IMR-90 (cell line): ENCODE results near the gene ADGRG4. TPM values are rescaled to one million over a fixed set of nuclear protein-coding genes. Genes with fewer than 3 reads are reported as not detected.

Experiments
- ATAC-seq: fragments of 200-7000 bp; cut with Tn5 transposase; 2 replicates; pipeline ENCODE4 v1.9.1; 2020; ENCODE audit warnings: low read depth, mild to moderate bottlenecking, moderate library complexity
- BruUV-seq: library from RNA; stranded (reverse); fragments of 400-500 nt; replicated peaks from 2 replicates; lab custom pipeline; 2021; lab: Mats Ljungman, UMichigan
- CTCF ChIA-PET: fragments of 300-600 bp; formaldehyde crosslinking; extraction: SDS; loops from one replicate; lab custom pipeline; 2021; ENCODE audit warnings: antibody characterized with exemption; lab: Yijun Ruan, JAX
- POLR2A ChIA-PET: fragments of 300-600 bp; sonication (Branson Sonifier 250); formaldehyde crosslinking; loops from one replicate; lab custom pipeline; 2022; ENCODE audit warnings: antibody characterized with exemption; ENCODE audit not compliant: unreplicated experiment; lab: Charles Lee
- DNase-seq: peaks from one replicate; pipeline ENCODE4 v3.0.0; 2013
- H2AFZ ChIP-seq: replicated peaks from 2 replicates; pipeline ENCODE3; 2013; ENCODE audit warnings: low read length, mild to moderate bottlenecking; ENCODE audit not compliant: poor library complexity
- H2AK5ac ChIP-seq: 2 replicates; pipeline ENCODE4 v1.6.1; 2013; ENCODE audit warnings: low read depth, low read length, inconsistent platforms
- H2AK9ac ChIP-seq: replicated peaks from 2 replicates; pipeline ENCODE3; 2013; ENCODE audit warnings: mild to moderate bottlenecking, low read depth, low read length, moderate library complexity; ENCODE audit not compliant: poor library complexity
- H2BK120ac ChIP-seq: 2 replicates; pipeline ENCODE4 v1.6.1; 2013; ENCODE audit warnings: low read depth, low read length, inconsistent platforms
- H2BK15ac ChIP-seq: 3 replicates; pipeline ENCODE4 v1.6.1; 2013; ENCODE audit warnings: low read depth, low read length, inconsistent platforms
- H2BK20ac ChIP-seq: 2 replicates; pipeline ENCODE4 v1.6.1; 2013; ENCODE audit warnings: low read depth, mild to moderate bottlenecking, inconsistent platforms, low read length, moderate library complexity
- H2BK5ac ChIP-seq: 2 replicates; pipeline ENCODE4 v1.6.1; 2013; ENCODE audit warnings: mild to moderate bottlenecking, low read depth, low read length, inconsistent platforms; ENCODE audit not compliant: poor library complexity, severe bottlenecking
- H3K14ac ChIP-seq: replicated peaks from 2 replicates; pipeline ENCODE4 v1.6.1; 2013; ENCODE audit warnings: low read depth, low read length, inconsistent platforms
- H3K18ac ChIP-seq: 2 replicates; pipeline ENCODE4 v1.6.1; 2013; ENCODE audit warnings: low read depth, low read length, control low read depth
- H3K23ac ChIP-seq: 2 replicates; pipeline ENCODE4 v1.6.1; 2013; ENCODE audit warnings: low read depth, low read length, inconsistent platforms
- H3K27ac ChIP-seq: 2 replicates; pipeline ENCODE4 v1.5.1; 2013; ENCODE audit warnings: mild to moderate bottlenecking, control low read depth, low read length; ENCODE audit not compliant: insufficient read depth
- H3K27me3 ChIP-seq: 2 replicates; pipeline ENCODE4 v1.6.1; 2013; ENCODE audit warnings: low read length; ENCODE audit not compliant: control insufficient read depth, insufficient read depth
- H3K36me3 ChIP-seq: 2 replicates; pipeline ENCODE4 v1.6.1; 2013; ENCODE audit warnings: low read length, mixed read lengths; ENCODE audit not compliant: control insufficient read depth, insufficient read depth
- H3K4ac ChIP-seq: 2 replicates; pipeline ENCODE4 v1.6.1; 2013; ENCODE audit warnings: low read depth, low read length, inconsistent platforms
- H3K4me1 ChIP-seq: 2 replicates; pipeline ENCODE4 v1.6.1; 2013; ENCODE audit warnings: low read length, mixed read lengths; ENCODE audit not compliant: control insufficient read depth, insufficient read depth
- H3K4me2 ChIP-seq: 2 replicates; pipeline ENCODE4 v1.6.1; 2013; ENCODE audit warnings: low read depth, mild to moderate bottlenecking, control low read depth, low read length, moderate library complexity
- H3K4me3 ChIP-seq: 2 replicates; pipeline ENCODE4 v1.5.1; 2013; ENCODE audit warnings: low read depth, mild to moderate bottlenecking, control low read depth, low read length, moderate library complexity; ENCODE audit not compliant: insufficient read depth
- H3K56ac ChIP-seq: 2 replicates; pipeline ENCODE4 v1.6.1; 2013; ENCODE audit warnings: low read length, inconsistent platforms; ENCODE audit not compliant: insufficient read depth; ENCODE audit errors: extremely low read depth
- H3K79me1 ChIP-seq, 2 experiments: 2 replicates each; pipeline ENCODE4 v1.6.1; 2013; ENCODE audit warnings: low read length in 2 of 2, inconsistent platforms in 1 of 2, low read depth in 1 of 2
- H3K9ac ChIP-seq: 2 replicates; pipeline ENCODE4 v1.6.1; 2013; ENCODE audit warnings: low read depth, low read length, control low read depth
- H3K9me1 ChIP-seq: 2 replicates; pipeline ENCODE4 v1.6.1; 2013; ENCODE audit warnings: low read length, inconsistent platforms; ENCODE audit not compliant: insufficient read depth
- H3K9me3 ChIP-seq: 2 replicates; pipeline ENCODE4 v1.6.1; 2013; ENCODE audit warnings: low read length; ENCODE audit not compliant: control insufficient read depth, insufficient read depth
- H4K20me1 ChIP-seq: 2 replicates; pipeline ENCODE4 v1.6.1; 2013; ENCODE audit warnings: low read length, inconsistent platforms; ENCODE audit not compliant: insufficient read depth
- H4K5ac ChIP-seq: 2 replicates; pipeline ENCODE4 v1.6.1; 2013; ENCODE audit warnings: mild to moderate bottlenecking, low read depth, low read length, control low read depth
- H4K8ac ChIP-seq, 2 experiments: 2 replicates each; pipeline ENCODE4 v1.6.1; 2013; ENCODE audit warnings: low read depth in 2 of 2, low read length in 2 of 2, control low read depth in 1 of 2, inconsistent platforms in 1 of 2
- H4K91ac ChIP-seq: 2 replicates; pipeline ENCODE4 v1.6.1; 2013; ENCODE audit warnings: low read depth, low read length, inconsistent platforms; ENCODE audit not compliant: insufficient read depth
- MAZ ChIP-seq: IDR thresholded peaks from 2 replicates; pipeline ENCODE4 v1.6.1; 2012; ENCODE audit warnings: low read depth, mild to moderate bottlenecking, low read length, improper control_type of control experiment, moderate library complexity, borderline replicate concordance
- MXI1 ChIP-seq: IDR thresholded peaks from 2 replicates; pipeline ENCODE4 v1.6.1; 2012; ENCODE audit warnings: low read depth, mild to moderate bottlenecking, low read length, moderate library complexity, borderline replicate concordance
- POLR2A ChIP-seq: IDR thresholded peaks from 2 replicates; pipeline ENCODE4 v1.6.1; 2012; ENCODE audit warnings: mild to moderate bottlenecking, low read depth, low read length
- SMC3 ChIP-seq: fragments of 150-350 bp; IDR thresholded peaks from 2 replicates; pipeline ENCODE4 v1.6.1; 2016; ENCODE audit warnings: low read depth, mild to moderate bottlenecking, antibody characterized with exemption, low read length, moderate library complexity
- WGBS, 2 experiments: methylation state at CpG; one replicate each; pipeline versions ENCODE4 v1.1.5 to v1.1.7; 2013; ENCODE audit warnings: missing lambda C conversion rate in 2 of 2; ENCODE audit not compliant: insufficient read length in 1 of 2; ENCODE audit errors: extremely low coverage in 2 of 2; 5-methylcytosine and 5-hydroxymethylcytosine counted together
- dilution Hi-C: fragments of 300-500 bp; cut with HindIII; formaldehyde crosslinking; loops from one replicate; pipeline ENCODE4 v1.14.3; 2018; ENCODE audit warnings: low sequenced_read_pairs; ENCODE audit not compliant: unreplicated experiment
- in situ Hi-C: fragments of 300-500 bp; cut with MboI; formaldehyde crosslinking; loops from 3 replicates; pipeline ENCODE4 v1.14.3; 2019; ENCODE audit warnings: low sequenced_read_pairs, inconsistent platforms, mixed read lengths
- intact Hi-C: fragments of 100-400 bp; cut with micrococcal nuclease; formaldehyde crosslinking; loops from 2 replicates; pipeline ENCODE4 v1.10.0; 2022
- polyA plus RNA-seq, 3 experiments: library from polyadenylated mRNA; depleted of rRNA; stranded (reverse); fragments of >200 nt; gene quantifications; 2 replicates each; pipeline ENCODE4 v1.2.3, GENCODE V29; 2012; ENCODE audit warnings: low replicate concordance in 1 of 3
- total RNA-seq: library from RNA; depleted of rRNA; stranded (reverse); fragments of >200 nt; gene quantifications from 2 replicates; pipeline ENCODE4 v1.2.3, GENCODE V29; 2012

Gene ADGRG4
- total and polyA plus RNA-seq, 2 of the 4 experiments (the other 2 are of a cell fraction) = under 0.01 TPM; not detected in 1

DNA sequence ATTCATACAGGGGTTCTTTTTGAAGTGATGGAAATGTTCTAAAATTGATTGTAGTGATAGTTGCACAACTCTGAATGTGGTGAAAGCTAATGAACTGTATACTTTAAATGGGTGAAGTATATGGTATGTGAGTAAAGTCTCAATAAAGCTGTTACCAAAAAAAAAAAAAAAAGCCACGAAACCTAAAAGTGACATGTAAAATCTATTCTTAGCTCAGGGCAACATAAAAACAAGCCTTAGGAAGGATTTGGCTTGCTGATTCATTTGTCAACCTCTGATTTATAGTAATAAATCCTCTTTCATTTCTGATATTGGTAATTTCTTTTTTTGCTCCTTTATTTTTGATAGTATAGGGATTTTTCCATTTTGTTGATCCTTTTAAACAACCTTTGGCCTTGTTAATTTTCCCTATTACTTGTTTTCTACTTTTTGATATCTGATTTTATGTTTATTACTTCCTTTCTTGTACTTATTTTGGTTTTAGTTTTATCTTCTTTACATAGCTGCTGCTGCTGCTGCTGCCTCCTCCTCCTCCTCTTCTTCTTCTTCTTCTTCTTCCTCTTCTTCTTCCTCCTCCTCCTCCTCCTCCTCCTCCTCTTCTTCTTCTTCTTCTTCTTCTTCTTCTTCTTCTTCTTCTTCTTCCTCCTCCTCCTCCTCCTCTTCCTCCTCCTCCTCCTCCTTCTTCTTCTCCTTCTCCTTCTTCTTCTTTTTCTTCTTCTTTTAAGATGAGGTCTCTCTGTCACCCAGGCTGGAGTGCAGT, 79.4 kb downstream of the ADGRG4 start:
- intact Hi-C loops = no loop called here
- no CpG with 5 or more reads among the region's 1 CpG for WGBS, 2 experiments
- BruUV-seq = no TSS peak

More for the DNA sequence above, 79.4 kb downstream of the ADGRG4 start:
- no peaks in the 10 kb centered on the region for H3K36me3 ChIP-seq
- no peak overlapping the region for H4K91ac ChIP-seq
- POLR2A ChIA-PET = no interaction called here
- no peak overlapping the region for H3K18ac ChIP-seq
- no peaks in the 10 kb centered on the region for H3K27me3 ChIP-seq
- H3K4ac ChIP-seq = no peak overlapping the region
- H3K27ac ChIP-seq = no peak overlapping the region
- H3K56ac ChIP-seq = no peak overlapping the region
- H4K20me1 ChIP-seq = no peaks in the 10 kb centered on the region
- in situ Hi-C loops = no loop called here
- H4K5ac ChIP-seq = no peak overlapping the region
- no peak overlapping the region for H2BK5ac ChIP-seq
- no peaks in the 10 kb centered on the region for H3K4me1 ChIP-seq
- TF ChIP-seq MXI1 (no peak), SMC3 (no peak), MAZ (no peak), POLR2A (no peak)
- H2BK120ac ChIP-seq = no peak overlapping the region
- no peak overlapping the region for H3K4me2 ChIP-seq
- no peaks in the 10 kb centered on the region for H3K79me1 ChIP-seq
- H4K8ac ChIP-seq = no peak overlapping the region
- H3K9me1 ChIP-seq = no peaks in the 10 kb centered on the region
- H3K14ac ChIP-seq = no peak overlapping the region
- dilution Hi-C loops = no loop called here
- no peaks in the 10 kb centered on the region for H3K9me3 ChIP-seq
- H2AFZ ChIP-seq = no peak overlapping the region
- no peak overlapping the region for H2BK20ac ChIP-seq
- H2AK5ac ChIP-seq = no peak overlapping the region
- H2AK9ac ChIP-seq = no peak overlapping the region
- CTCF ChIA-PET = interaction anchor here (1.2 kb wide), 1 partner anchor 28 kb away, joined by 3 read pairs; no protein-coding TSS in a partner anchor
- H3K23ac ChIP-seq = no peak overlapping the region
- H3K4me3 ChIP-seq = no peak overlapping the region
- H2BK15ac ChIP-seq = no peak overlapping the region
- ATAC-seq (no peak), DNase-seq (no peak)
- H3K9ac ChIP-seq = no peak overlapping the region
